Measurements from ENCODE around the gene NR3C2. TPM values are rescaled to one million over a fixed set of nuclear protein-coding genes. Genes with fewer than 3 reads are reported as not detected.

The NR3C2 gene
- total RNA-seq, 2 experiments from 2014 or later: 5.3 to 6.1 TPM

- Mint-ChIP-seq H3K9me3 (peaks cover 2% of the 10 kb centered on the region), H3K27me3 (ENCODE audit: low read depth) (no peaks in the 10 kb centered on the region), H3K36me3 (ENCODE audit: low read depth) (peaks cover 6% of the 10 kb centered on the region), H3K4me1 (ENCODE audit: low read depth) (peaks cover 41% of the 10 kb centered on the region), H3K4me3 (no peak overlapping the region), H3K27ac (no peak overlapping the region)
- intact Hi-C loops (cut with micrococcal nuclease): no loop called here
- CTCF ChIA-PET: interaction anchor here (0.8 kb wide), 1 partner anchor 1930 kb away, joined by 4 read pairs; no protein-coding TSS in a partner anchor
- no peak for DNase-seq
These were observed 46.4 kb downstream of the NR3C2 start for GRCh38 chr4:148395771-148396170.

GRCh38 chr4:148391056-148391455 is 51.2 kb downstream of the NR3C2 start:
- H3K9me3 Mint-ChIP-seq: no peaks in the 10 kb centered on the region
- H3K27me3 Mint-ChIP-seq (ENCODE audit: low read depth): no peaks in the 10 kb centered on the region
- no peaks in the 10 kb centered on the region for H3K36me3 Mint-ChIP-seq (ENCODE audit: low read depth)
- DNase-seq: no peak
- intact Hi-C loops (cut with micrococcal nuclease): no loop called here
- no peak overlapping the region for H3K4me3 Mint-ChIP-seq
- CTCF ChIA-PET: interaction anchor here (0.6 to 0.7 kb wide), 2 partner anchors 19 to 133 kb away, joined by 3 read pairs; no protein-coding TSS in a partner anchor
- peaks cover 41% of the 10 kb centered on the region for H3K4me1 Mint-ChIP-seq (ENCODE audit: low read depth)
- H3K27ac Mint-ChIP-seq: no peak overlapping the region

DNA sequence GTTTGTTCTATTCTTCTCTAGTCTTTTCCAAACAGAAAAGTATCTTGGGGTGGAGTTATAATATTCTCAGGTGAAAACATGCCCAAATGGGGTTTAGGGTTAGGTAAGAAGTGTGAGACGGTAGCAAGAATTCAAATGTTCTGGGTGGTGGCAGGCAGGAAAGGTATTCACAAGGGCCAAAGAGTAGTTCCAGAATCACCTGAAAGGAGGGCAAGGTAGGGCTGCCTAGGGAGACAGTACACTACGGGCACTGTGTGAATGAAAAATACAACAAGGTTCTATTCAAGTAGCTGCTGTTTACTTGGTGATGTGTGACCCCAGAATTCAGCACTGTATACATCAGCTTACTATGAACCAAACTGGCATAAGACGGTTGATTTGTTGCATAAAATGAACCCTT is 51.9 kb downstream of the NR3C2 start:
- H3K27me3 Mint-ChIP-seq (ENCODE audit: low read depth): no peaks in the 10 kb centered on the region
- CTCF ChIA-PET: no interaction called here
- no peak overlapping the region for H3K4me3 Mint-ChIP-seq
- H3K9me3 Mint-ChIP-seq: no peaks in the 10 kb centered on the region
- no peak overlapping the region for H3K27ac Mint-ChIP-seq
- intact Hi-C loops (cut with micrococcal nuclease): no loop called here
- H3K4me1 Mint-ChIP-seq (ENCODE audit: low read depth): peaks cover 40% of the 10 kb centered on the region
- no peaks in the 10 kb centered on the region for H3K36me3 Mint-ChIP-seq (ENCODE audit: low read depth)
- no peak for DNase-seq

GRCh38 chr4:148380291-148380690 is 61.9 kb downstream of the NR3C2 start:
- Mint-ChIP-seq H3K9me3 (peaks cover 7% of the 10 kb centered on the region), H3K4me3 (no peak overlapping the region), H3K27ac (no peak overlapping the region), H3K36me3 (ENCODE audit: low read depth) (peaks cover 3% of the 10 kb centered on the region), H3K27me3 (ENCODE audit: low read depth) (no peaks in the 10 kb centered on the region), H3K4me1 (ENCODE audit: low read depth) (peaks cover 28% of the 10 kb centered on the region)
- intact Hi-C loops (cut with micrococcal nuclease): no loop called here
- no peak for DNase-seq
- CTCF ChIA-PET: interaction anchor here (0.5 to 0.6 kb wide), 2 partner anchors 16 to 466 kb away, joined by 3 to 4 read pairs; no protein-coding TSS in a partner anchor

DNA sequence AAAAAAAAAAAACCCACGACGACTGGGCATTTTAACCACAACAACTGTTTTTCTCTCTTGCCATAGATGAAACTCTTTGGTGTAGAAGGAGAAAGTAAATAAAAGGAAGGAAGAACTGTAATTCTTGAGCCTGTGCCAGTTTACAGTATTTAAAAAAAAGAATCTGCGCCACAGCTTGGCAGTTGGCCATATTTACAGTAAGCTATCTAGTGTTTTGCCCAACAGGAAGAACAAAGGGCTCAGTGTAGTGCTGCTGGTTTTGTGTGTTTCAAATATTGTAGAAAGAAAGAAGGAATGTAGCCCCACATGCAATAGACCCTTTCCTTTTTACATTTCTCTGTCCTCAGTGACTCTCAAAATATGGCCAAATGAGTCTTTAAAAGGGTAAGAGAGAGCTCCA is 66.1 kb downstream of the NR3C2 start:
- peaks cover 32% of the 10 kb centered on the region for H3K4me1 Mint-ChIP-seq (ENCODE audit: low read depth)
- no peaks in the 10 kb centered on the region for H3K36me3 Mint-ChIP-seq (ENCODE audit: low read depth)
- H3K27me3 Mint-ChIP-seq (ENCODE audit: low read depth): no peaks in the 10 kb centered on the region
- intact Hi-C loops (cut with micrococcal nuclease): loop anchor here (1.0 kb wide), 1 partner anchor 66 kb away; the partner anchor contains the start of gene NR3C2
- peak overlapping the region; percentile 68 for H3K4me3 Mint-ChIP-seq
- peaks cover 3% of the 10 kb centered on the region for H3K9me3 Mint-ChIP-seq
- DNase-seq: peak; percentile 53
- peak overlapping the region; percentile 80 for H3K27ac Mint-ChIP-seq
- CTCF ChIA-PET: interaction anchor here (0.7 to 1.1 kb wide), 2 partner anchors 17 to 24 kb away, joined by 3 read pairs; no protein-coding TSS in a partner anchor

DNA sequence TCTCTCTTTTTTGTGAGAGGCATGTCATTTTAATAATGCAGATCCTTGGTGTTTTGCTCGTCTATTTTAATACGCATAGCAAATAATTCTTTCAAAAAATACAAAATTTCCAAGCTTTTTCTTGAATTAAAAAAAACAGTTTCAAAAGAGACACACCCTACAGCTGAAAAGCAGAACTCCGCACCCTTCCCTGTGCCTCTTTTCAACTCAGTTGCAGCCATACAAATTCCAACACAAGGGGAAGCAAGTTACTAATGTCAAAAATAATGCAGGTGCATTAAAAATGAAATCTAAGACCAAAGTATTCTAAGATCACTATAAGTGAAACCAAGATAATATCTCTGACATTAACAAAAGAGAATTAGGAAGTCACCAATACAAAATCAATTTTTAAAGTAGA is 66.6 kb downstream of the NR3C2 start:
- intact Hi-C loops (cut with micrococcal nuclease): no loop called here
- Mint-ChIP-seq H3K27ac (no peak overlapping the region), H3K27me3 (ENCODE audit: low read depth) (no peaks in the 10 kb centered on the region), H3K4me3 (peak overlapping the region; percentile 68), H3K36me3 (ENCODE audit: low read depth) (no peaks in the 10 kb centered on the region), H3K9me3 (peaks cover 3% of the 10 kb centered on the region), H3K4me1 (ENCODE audit: low read depth) (peaks cover 32% of the 10 kb centered on the region)
- no peak for DNase-seq
- CTCF ChIA-PET: interaction anchor here (1.1 kb wide), 1 partner anchor 24 kb away, joined by 3 read pairs; no protein-coding TSS in a partner anchor

- intact Hi-C loops (cut with micrococcal nuclease): no loop called here
- Mint-ChIP-seq H3K27me3 (ENCODE audit: low read depth) (no peaks in the 10 kb centered on the region), H3K27ac (no peak overlapping the region), H3K4me3 (no peak overlapping the region), H3K9me3 (no peaks in the 10 kb centered on the region), H3K36me3 (ENCODE audit: low read depth) (no peaks in the 10 kb centered on the region), H3K4me1 (ENCODE audit: low read depth) (peaks cover 42% of the 10 kb centered on the region)
- CTCF ChIA-PET: no interaction called here
- no peak for DNase-seq
These were observed 69.1 kb downstream of the NR3C2 start for GRCh38 chr4:148373093-148373492.

DNA sequence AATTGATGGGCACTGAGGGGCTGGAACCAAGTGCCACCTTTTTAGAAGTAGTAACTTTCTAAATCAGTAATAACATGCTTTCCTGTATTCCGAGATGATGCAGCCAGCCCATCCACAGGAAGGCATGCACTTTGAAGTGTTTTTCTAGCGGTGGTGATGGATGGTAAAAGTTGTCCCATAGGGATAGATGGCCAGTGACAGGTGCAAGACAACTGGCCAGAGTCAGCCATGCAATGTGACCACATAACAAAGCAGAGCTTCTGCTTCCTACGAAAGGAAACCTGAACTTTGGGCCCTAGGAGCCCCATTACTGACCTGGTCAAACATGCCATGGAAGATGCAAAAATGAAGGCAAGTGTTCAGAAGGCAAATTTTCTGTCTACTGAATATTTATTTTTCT is 72.3 kb downstream of the NR3C2 start:
- H3K4me3 Mint-ChIP-seq: no peak overlapping the region
- no peaks in the 10 kb centered on the region for H3K27me3 Mint-ChIP-seq (ENCODE audit: low read depth)
- CTCF ChIA-PET: no interaction called here
- H3K27ac Mint-ChIP-seq: no peak overlapping the region
- peaks cover 34% of the 10 kb centered on the region for H3K4me1 Mint-ChIP-seq (ENCODE audit: low read depth)
- no peaks in the 10 kb centered on the region for H3K9me3 Mint-ChIP-seq
- no peaks in the 10 kb centered on the region for H3K36me3 Mint-ChIP-seq (ENCODE audit: low read depth)
- DNase-seq: no peak
- intact Hi-C loops (cut with micrococcal nuclease): loop anchor here (1.0 to 2.0 kb wide), 2 partner anchors 15 to 21 kb away; no protein-coding TSS in a partner anchor

DNA sequence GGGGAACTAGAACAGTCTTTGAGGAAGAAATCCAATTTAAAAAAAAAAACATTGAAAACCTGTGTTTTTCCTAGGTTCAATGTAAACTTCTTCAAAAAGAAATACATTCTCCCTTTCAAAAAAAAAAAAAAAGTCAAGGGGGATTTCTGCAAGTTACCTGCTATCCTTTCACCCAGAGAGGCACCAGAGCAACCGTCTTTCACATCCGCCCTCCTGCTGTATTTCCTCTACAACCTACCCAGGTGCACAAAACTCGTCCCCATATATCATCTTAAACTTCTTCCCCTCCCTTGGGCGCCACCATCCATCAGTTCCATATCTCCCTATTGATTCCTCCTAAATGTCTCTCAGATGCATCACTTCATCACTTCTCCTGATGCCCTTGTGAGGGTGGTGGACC is 74.5 kb downstream of the NR3C2 start:
- CTCF ChIA-PET: no interaction called here
- H3K27me3 Mint-ChIP-seq (ENCODE audit: low read depth): no peaks in the 10 kb centered on the region

DNA sequence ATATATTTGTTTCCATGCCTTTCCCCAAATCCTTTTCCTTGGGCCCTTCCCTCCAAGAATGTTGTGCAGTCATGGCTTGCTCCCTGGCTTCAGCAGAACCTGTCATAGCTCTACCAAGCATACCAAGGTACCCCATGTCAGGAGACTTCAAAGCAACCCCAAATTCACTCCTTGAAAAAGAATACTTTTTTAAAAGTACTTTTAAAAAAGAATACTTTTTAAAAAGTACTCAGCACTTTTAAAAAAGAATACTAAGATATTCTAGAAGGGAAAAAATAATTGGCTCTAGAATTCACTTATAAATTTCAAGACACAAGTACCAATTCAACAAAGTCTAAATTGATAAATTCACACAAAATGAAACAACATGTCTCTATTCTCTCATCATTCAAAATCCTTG is 76.0 kb downstream of the NR3C2 start:
- Mint-ChIP-seq H3K4me1 (ENCODE audit: low read depth) (peaks cover 33% of the 10 kb centered on the region), H3K4me3 (no peak overlapping the region), H3K9me3 (no peaks in the 10 kb centered on the region), H3K27ac (no peak overlapping the region), H3K36me3 (ENCODE audit: low read depth) (no peaks in the 10 kb centered on the region), H3K27me3 (ENCODE audit: low read depth) (no peaks in the 10 kb centered on the region)
- intact Hi-C loops (cut with micrococcal nuclease): loop anchor here (1.0 kb wide), 1 partner anchor 8 kb away; no protein-coding TSS in a partner anchor
- DNase-seq: no peak
- CTCF ChIA-PET: no interaction called here

More for the DNA sequence above, 74.5 kb downstream of the NR3C2 start:
- DNase-seq: peak; percentile 19
- H3K36me3 Mint-ChIP-seq (ENCODE audit: low read depth): no peaks in the 10 kb centered on the region
- H3K4me3 Mint-ChIP-seq: peak overlapping the region; percentile 0
- H3K9me3 Mint-ChIP-seq: no peaks in the 10 kb centered on the region
- H3K27ac Mint-ChIP-seq: peak overlapping the region; percentile 17
- peaks cover 28% of the 10 kb centered on the region for H3K4me1 Mint-ChIP-seq (ENCODE audit: low read depth)
- intact Hi-C loops (cut with micrococcal nuclease): loop anchor here (2.0 kb wide), 1 partner anchor 13 kb away; no protein-coding TSS in a partner anchor

DNA sequence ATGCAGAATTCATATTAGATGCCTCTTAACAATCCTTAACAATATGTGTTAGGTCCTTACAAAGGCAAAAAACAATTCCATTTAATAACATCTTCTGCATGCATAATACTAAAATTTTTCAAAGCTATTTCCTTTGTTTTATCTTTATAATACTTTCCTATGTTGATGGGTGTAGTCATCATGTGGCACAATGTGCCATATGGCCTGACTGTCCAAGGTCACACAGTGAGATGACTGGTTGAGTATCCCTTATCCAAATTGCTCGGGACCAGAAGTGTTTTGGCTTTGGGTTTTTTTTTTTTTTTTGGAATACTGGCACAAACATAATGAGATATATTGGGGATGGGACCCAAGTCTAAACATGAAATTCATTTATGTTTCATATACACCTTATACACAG is 77.7 kb downstream of the NR3C2 start:
- H3K27ac Mint-ChIP-seq: no peak overlapping the region
- DNase-seq: no peak
- H3K9me3 Mint-ChIP-seq: no peaks in the 10 kb centered on the region
- H3K4me1 Mint-ChIP-seq (ENCODE audit: low read depth): peaks cover 37% of the 10 kb centered on the region
- H3K4me3 Mint-ChIP-seq: no peak overlapping the region
- intact Hi-C loops (cut with micrococcal nuclease): no loop called here
- no peaks in the 10 kb centered on the region for H3K27me3 Mint-ChIP-seq (ENCODE audit: low read depth)
- H3K36me3 Mint-ChIP-seq (ENCODE audit: low read depth): no peaks in the 10 kb centered on the region
- CTCF ChIA-PET: interaction anchor here (0.9 kb wide), 1 partner anchor 289 kb away, joined by 5 read pairs; no protein-coding TSS in a partner anchor

DNA sequence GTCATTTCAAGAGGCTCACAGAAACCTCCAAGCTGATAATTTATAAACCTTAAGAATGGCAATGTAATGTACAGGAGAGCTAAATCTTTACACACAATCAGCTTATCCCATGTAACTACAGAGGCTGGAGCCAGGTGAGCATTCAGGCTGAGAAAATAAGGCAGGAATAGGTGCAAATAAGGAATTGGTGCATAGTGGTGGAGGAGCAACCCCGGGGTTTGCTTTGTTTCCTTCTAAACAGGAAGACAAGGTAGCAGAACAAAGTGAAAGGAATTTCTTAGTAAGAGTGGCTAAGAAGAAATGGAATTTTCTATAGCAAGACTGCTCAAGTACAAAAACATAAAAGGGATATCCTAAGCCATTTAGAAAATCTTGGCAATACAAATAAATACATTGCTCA is 82.4 kb downstream of the NR3C2 start:
- H3K4me3 Mint-ChIP-seq: peak overlapping the region; percentile 41
- no peaks in the 10 kb centered on the region for H3K9me3 Mint-ChIP-seq
- no peaks in the 10 kb centered on the region for H3K36me3 Mint-ChIP-seq (ENCODE audit: low read depth)
- peaks cover 41% of the 10 kb centered on the region for H3K4me1 Mint-ChIP-seq (ENCODE audit: low read depth)
- H3K27ac Mint-ChIP-seq: no peak overlapping the region
- no peak for DNase-seq
- CTCF ChIA-PET: no interaction called here
- intact Hi-C loops (cut with micrococcal nuclease): no loop called here
- no peaks in the 10 kb centered on the region for H3K27me3 Mint-ChIP-seq (ENCODE audit: low read depth)

DNA sequence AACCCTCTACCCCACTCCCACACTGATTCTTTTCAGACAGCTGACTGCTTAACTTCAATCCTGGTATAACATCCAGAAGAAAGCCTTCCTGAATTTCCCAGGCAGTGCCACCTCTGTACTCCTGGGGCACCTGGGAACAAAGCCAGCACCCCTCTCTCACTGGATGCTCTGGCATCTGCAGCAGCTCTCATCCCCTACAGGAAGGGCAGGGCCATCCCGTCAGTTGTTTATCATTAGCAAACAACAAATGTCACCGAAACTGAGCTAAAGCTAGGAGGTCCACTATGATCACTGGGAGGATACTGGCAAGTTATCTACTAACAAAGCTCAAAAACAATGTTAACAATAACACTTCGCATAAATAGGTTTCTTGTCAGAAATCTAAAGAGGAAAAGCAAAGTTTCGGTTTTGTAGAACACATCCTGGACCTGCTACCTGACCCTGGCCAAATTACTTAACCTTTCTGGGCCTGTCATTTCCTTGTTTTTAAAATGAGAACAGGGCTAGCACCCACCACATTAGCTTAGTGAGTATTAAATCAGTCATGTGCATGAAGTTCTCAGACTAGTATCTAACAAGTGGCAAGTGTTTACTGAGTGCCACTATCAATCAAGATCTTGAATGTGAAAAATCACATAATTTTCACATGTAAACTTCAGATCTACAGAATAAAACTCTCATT is 86.6 kb downstream of the NR3C2 start:
- CTCF ChIA-PET: interaction anchor here (0.6 kb wide), 1 partner anchor 428 kb away, joined by 3 read pairs; no protein-coding TSS in a partner anchor
- intact Hi-C loops (cut with micrococcal nuclease): loop anchor here (2.0 kb wide), 1 partner anchor 13 kb away; no protein-coding TSS in a partner anchor
- DNase-seq: no peak
- H3K4me1 Mint-ChIP-seq (ENCODE audit: low read depth): peaks cover 40% of the 10 kb centered on the region
- no peak overlapping the region for H3K27ac Mint-ChIP-seq
- no peaks in the 10 kb centered on the region for H3K36me3 Mint-ChIP-seq (ENCODE audit: low read depth)
- H3K4me3 Mint-ChIP-seq: peak overlapping the region; percentile 6
- no peaks in the 10 kb centered on the region for H3K27me3 Mint-ChIP-seq (ENCODE audit: low read depth)
- no peaks in the 10 kb centered on the region for H3K9me3 Mint-ChIP-seq
